ENCODE data around the gene PIP4K2A.

GRCh38 chr10:22501863-22502262 is 212.5 kb downstream of the PIP4K2A start:
- TF ChIP-seq CTCF (IDR thresholded peaks at IDR 0.05; ENCODE audit: low read depth, low read length), result no peak
- no peak for TF ChIP-seq EZH2phosphoT487 (IDR thresholded peaks at IDR 0.05; ENCODE audit: low read depth)
